NOMO-1 treated with dmso at 0.1 percent for 144 hours (cell line): ENCODE data around the gene BNIP1.

Source experiments
- DNase-seq: peaks from one replicate; lab custom pipeline; 2025; ENCODE audit not compliant: unreplicated experiment; lab: John Stamatoyannopoulos, UW

BNIP1 gene

DNA sequence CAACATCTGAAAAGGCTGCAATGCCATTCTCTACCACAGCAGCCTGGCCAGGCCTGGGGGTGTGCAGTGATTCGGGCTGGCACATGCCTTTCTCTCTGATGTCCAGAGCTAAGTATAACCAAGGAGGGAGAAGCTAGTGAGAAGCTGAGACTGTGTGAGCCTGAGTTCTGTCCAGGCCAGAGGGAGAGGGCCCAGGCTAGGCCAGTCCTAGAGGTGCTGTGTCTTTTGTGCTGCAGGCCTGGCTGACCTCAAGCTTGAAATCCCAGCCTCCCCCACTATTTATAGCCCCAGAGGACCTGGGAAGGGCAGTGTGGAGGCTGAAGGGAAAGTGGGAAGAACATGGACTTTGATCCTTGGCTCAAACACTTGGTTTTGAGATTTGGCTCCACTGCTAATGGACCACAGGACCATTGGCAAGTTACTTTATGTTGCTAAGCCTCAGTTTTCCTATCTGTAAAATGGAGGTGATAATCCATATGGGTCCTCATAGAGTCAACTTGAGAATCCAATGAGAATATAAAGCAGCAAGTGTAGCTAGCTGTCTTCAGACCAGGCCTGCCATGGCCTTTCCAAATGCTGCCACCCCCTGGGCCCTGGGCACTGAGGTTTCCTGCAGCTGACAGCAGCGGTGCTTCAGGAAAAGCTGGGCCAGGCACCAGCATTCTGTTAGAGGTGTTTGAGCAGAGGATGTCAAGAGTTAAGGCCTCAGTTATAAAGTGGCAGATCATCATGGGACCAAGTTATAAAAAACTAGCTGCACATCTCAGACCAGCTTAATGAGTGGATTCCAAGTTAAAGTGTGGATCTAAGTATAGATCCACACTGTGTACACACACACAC is 21.1 kb downstream of the BNIP1 start:
- no peak for DNase-seq

DNA sequence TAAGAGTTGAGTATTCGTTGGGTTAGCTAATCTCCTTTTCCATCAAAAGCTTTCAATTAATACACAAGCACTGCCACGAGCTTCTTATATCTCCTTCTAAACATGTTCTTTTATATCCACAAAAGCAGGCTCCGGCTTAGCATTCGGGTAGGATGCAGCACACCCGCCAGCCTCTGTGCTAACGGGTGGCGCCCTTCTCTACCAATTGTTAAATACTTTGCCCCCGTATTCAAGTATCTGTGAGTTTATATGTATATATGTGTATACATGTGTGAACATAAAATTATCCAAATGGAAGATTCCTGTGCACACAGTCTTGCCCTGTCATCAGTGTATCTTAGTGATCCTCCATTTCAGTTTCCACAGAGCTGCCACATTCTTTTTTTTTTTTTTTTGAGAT is 27.8 kb downstream of the BNIP1 start:
- no peak for DNase-seq

DNA sequence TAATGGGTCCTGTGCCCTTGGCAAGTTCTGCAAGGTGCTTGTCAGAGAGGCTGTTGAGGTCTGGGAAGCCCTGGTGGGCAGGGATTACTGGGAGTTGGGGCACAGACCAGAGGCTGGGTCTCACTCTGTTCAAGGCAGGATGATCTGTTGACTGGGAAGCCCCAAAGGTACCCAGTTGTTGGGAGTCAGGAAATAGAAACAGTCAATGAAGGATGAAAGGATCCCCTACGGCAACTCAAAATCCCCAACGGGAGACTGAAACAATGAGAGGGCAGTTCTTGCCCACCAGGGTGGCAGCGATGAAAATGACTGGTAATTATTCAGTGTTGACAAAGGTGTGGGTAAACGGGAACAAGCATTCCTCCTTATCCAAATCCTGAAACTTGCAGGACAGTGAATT is 31.2 kb downstream of the BNIP1 start:
- DNase-seq, result no peak

DNA sequence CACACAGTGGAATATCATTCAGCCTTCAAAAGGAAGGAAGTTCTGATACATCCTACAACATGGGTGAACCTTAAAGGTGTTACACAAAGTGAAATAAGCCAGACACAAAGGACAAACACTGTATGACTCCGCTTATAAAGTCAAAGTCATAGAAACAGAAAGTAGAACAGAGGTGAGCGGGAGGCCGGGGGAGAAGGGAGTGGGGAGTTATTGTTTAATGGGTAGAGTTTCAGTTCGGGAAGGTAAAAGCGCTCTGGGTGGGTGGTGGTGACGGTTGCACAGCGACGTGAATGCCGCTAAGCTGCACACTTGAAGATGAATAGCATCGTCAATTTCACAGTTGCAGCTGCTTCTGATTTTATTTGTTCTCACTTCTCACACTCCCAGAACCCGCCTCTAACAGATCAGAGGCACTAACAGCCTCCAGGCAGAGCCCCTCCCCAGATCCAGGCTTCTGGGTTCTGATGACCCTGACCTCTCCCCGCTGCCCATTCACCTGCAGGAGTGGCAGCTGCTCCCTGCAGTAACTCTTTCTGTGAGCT is 34.1 kb downstream of the BNIP1 start:
- no peak for DNase-seq

DNA sequence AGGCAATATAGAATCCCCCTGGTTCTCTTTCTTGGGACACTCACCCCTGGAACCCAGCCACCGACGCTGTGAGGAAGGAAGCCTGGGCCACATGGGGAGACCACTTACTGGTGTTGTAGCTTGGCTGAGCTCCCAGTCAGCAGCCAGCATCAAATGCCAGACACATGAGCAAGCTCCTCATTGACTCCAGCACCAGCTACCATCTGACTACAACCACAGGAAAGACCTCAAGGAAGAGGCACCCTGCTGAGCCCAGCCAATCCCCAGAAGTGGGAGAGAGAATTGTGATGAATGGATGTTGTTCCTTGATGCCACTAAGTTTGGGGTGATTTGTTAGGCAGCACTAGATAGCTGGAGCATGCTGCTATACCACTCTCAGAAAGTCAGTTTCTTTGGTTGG is 36.0 kb downstream of the BNIP1 start:
- no peak for DNase-seq

DNA sequence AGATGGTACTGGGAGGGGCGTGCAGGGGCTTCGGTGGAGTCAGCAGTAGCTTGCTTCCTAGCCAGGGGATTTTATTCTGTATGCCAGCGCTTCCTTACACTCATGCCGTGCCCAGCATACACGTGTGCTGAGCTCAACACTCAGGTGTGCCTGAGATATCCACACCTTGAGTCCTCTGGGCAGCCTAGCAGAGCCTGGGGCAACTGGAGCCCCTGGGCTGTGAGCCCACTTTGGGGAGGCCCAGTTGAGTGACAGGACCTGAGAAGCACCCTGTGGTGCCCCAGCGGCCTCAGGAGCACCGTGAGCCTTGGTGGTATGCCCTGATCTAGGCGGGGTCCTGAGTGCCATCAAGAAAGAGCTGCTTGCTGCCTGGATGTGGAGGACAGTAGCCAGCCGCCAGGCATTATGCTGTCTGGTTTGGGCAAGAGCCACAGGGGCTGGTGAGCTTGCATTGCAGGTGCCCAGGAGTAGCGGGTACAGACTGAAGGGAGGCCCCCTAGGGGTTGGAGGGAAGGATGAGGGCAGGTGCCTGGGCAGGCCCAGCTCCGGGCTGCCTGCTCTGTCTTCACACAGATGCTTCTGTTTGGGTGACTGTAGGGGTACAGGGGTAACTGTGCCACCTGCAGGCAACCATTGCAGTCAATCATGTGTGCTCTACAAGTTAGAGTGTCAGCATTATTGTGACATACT is 42.9 kb downstream of the BNIP1 start:
- no peak for DNase-seq

DNA sequence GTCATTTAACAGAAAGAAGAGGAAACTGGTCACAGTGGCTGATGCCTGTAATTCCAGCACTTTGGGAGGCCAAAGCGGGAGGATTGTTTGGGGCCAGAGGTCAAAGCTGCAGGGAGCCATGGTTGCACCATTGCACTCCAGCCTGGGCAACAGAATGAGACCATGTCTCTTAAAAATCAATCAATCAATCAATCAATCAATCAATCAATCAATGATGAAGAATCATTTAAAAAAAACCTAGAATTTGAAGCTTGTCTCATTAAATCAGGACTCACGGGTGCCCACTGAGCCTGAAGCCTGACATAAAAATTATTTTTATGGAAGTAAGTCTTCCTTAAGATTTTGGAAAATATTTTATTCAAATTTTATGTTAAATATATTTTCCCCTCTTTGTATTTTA is 43.9 kb downstream of the BNIP1 start:
- DNase-seq, result no peak

DNA sequence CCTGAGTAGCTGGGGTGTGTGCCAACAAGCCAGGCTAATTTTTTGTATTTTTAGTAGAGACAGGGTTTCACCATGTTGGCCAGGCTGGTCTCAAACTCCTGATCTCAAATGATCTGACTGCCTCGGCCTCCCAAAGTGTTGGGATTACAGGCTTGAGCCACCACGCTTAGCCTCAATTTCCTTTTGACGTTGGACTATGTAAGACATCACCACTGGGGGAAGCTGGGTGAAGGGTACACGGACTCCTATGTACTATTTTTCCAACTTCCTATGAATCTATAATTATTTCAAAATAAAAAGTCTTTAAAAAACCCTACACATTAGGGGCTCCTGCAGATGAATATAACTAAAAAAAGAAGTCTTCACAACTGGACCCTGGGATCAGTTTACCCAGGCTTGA is 46.7 kb downstream of the BNIP1 start:
- no peak for DNase-seq

DNA sequence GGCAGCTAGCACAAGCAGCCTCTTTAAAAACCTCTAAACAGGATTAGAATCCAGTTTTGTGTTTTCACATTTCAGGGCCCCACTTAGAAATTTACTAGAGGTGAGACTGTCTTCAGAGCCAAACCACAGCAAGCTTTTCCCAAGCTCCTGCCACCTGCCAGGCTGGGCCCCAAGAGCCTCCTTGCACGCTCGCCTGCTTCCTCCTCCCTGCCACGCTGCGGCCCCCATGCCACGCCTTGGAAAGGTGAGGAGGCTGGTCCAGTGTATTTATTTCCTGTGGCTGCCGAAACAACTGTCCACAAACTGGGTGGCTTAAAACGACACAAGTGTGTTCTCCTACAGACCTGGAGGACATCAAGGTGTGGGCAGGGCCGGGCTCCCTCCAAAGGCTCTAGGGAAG is 47.2 kb downstream of the BNIP1 start:
- DNase-seq, result no peak

DNA sequence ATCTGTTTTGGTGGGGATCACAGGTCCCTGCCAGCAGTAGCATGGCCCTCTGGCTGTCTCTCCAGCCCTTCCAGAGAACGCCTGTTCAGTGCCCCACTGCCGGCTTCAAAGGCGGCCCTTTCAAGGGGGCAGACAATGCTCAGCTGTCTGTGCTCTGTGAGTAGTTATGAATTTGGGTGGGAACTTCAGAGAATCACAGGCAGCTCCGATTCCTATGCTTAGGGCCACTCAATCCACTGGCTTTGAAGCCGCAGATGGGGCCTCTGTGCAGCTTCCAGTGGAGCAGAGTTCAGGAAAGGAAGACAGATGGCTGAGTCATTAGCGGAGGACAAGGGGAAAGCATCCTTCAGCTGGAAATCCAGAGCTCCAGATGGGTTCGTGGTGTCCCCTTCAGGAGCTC is 48.2 kb downstream of the BNIP1 start:
- no peak for DNase-seq

DNA sequence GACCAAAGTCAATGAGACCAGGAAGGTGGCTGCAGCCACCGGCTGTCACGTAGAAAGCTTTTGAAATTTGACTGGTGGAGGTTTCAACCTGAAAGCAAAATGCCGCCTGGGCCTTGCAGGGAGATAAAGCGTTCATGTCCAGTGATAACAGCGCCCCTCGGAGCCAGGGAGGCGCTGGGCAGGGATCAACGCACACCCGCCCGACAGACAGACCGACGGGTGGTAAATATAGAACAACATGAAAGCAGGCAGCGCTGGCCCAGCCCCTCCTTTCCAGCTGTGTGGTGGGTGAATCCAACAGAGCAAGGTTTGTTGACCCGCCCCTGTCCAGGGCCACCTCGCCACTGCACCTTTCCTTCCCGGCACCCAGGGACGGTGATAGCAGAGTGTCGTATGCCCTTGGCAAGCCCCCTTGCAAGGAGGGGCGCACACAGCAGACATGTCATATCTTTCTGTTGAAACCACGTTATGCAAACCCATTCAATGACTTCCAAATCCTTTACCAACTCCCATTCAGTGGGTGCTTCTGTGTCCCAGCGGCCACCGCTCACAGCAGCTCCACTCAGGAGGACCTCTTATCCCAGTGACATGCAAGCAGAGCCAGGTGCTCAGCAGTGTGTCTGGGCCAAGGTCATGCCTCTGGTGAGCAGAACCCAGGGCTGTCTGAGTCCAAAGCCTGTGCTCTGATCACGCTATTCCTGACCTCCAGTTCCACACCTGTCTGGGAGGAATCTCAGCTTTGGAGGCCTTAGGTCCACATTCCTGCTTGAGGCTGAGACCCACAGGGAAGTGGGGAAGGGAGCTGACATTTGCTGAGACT is 52.0 kb downstream of the BNIP1 start:
- no peak for DNase-seq

DNA sequence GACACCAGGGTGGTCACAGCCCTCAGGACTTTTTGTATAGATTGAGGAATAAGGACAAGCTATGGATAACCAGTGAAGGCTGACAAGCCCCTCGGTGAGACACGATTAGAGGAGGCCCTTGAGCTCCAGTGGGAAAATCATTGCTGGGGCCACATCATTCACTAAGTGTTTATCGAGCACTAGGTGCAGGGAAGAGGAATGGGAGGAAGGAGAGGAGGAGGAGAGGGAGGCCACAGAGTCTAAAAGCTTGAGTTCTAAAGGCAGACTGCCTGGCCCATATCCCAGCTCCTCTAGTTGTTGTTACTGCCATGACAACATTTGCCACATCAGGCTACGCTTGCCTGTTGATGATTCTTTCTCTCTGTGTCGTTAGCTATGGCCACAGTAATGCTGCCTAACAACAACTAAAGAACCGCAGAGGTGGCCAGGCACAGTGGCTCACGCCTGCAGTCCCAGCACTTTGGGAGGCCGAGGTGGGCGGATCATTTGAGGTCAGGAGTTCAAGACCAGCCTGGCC is 53.1 kb downstream of the BNIP1 start:
- no peak for DNase-seq

DNA sequence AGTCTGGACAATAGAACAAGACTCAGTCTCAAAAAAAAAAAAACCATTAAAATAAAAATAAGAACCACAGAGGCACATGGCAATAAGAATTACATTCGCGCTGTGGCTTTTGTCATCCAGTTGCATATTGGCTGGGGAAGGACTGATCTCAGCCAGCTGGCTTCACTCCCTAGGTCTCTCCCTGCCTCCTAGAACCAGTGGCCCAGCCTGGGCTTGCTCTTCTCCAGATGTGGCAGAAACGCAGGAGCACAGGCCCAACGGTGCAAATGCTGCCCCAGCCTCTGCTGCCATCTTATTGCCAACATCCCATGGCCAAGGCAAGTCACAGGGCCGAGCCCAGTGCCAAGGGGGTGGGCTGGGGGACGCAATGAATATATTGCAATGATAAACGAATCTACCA is 53.7 kb downstream of the BNIP1 start:
- DNase-seq, result no peak

DNA sequence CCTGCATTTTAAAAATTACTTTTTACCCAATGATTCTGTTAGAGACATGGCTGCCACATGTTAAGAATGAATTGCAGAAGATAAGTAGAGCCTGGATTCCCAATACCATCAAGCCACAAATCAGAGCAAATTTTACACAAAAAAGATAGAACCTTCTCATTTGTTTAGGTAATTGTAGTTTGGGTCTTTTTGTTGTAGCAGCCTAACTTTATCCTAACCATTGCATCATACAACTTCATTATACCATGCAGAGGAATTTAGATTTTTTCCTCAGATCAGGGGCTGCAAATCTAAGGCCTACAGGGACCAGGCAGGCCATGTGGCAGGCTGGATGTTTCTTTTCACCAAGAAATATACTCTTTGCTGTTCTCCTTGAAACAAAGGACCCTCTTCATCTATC is 56.0 kb downstream of the BNIP1 start:
- DNase-seq, result no peak

DNA sequence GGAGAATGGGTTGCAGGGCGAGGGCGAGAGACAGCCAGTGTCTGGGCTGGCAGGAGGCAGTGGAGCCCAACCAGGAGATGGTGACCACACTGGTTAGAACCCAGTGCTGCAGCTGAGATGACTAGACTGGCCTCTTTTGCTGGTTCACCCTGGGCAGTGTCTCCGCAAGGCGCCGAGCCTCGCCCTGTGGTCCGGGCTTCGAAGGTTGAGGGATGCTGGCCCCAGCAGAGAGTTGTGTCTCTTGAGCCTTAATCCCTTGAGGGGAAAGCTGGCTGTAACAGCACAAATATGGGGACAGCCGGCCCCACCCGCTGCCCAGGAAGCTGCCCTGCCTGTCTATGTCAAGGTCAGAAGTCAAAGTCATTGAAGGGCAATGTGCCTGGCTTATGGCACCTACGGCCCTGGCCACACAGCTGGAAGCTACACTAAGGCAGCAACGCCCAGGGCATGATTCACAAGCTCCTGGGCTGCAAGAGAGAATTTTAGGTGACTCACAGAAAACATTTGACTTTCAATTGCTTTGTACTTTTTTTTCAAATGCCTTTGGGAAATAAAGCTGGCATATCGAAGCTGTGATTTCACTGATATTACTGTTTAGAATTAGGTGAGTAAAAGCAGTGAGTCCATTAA is 57.4 kb downstream of the BNIP1 start:
- no peak for DNase-seq

DNA sequence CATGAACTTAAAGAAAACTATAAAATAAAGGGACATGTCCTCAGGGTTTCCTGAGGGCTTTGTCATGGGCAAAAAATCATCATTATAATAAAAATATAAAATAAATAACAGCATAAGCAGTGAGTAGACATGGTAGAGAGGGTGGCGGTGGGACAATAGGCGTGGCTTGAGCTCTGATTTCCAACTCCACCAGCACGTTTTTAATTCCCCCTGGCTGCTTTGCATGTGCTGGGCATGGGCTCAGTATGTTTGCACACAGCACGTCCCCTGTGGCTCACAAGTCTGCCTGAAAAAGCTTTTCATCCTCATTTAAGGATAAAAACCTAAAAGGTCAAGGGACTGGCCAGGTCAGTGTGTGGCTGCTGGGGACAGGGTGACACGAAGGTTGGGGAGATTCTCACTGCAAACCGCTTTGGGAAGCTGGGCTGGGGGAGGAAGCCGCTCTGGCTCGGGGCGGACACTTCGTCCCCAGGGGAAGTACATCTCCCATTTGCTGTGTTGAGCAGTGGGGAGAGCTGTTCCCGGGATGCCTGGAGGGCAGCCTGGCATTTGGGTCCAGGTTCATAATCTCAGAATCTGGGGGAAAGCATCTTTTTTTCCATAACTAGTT is 58.0 kb downstream of the BNIP1 start:
- DNase-seq, result no peak

DNA sequence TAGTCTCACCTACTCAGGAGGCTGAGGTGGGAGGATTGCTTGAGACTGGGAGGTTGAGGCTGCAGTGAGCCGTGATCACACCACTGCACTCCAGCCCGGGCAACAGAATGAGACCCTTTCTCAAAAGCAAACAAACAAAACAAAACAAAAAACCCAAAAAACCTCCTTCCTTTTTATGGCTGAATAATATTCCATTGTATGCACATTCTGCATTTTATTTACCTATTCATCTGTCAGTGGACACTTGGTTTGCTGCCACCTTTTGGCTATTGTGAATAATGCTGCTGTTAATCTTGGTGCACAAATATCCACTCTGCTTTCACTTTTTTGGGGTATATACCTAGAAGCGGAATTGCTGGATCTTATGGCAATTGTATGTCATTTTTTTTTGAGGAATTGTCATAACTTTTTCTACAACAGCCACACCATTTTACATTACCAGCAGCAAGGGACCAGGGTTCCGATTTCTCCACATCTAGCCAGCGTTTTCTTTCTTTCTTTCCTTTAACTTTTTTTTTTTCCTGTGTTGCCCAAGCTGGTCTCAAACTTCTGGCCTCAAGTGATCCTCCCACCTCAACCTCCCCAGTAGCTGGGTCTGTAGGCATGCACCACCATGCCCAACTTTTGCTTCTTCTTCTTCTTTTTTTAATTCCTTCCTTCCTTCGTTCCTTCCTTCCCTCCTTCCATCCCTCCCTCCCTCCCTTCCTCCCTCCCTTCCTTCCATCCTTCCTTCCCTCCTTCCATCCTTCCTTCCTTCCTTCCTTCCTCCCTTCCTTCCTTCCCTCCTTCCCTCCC is 60.1 kb downstream of the BNIP1 start:
- no peak for DNase-seq

DNA sequence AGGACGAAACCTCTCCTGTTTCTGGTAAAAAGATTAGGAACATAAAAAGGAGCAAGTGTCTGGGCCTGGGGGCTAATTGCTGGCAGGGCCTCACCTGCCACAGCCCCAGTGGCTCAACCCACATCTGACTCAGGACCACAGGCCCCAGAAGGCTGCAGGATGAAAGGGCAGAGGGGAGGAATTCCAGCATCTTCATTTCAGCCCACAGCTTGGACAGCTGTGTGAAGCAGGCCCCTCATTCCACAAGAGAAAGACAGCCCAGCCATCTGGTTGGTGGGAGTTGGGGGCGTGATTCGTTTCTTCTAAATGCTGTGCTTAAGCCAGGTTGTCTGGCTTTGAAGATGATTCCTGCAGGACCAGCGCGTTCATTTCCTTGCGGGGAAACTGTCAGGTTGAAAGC is 61.6 kb downstream of the BNIP1 start:
- DNase-seq, result no peak

DNA sequence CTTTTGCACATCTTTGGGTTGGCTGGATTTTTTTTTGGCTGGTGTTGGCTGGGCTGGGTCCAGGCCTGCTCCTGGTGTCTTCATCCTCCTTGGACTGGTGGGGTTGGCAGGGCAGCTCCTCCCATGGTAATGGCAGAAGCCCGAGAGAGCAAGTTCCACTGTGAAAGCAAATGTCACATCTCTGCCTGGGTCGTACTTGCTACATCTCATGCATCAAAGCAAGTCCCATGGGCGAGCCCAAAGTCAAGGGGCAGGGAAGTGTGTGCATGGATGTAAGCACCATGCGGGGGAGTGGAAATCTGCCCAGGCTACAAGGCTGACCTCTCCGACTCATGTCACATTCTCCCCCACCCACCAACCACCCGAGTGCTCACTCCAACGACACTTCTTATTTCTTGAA is 64.0 kb downstream of the BNIP1 start:
- no peak for DNase-seq

DNA sequence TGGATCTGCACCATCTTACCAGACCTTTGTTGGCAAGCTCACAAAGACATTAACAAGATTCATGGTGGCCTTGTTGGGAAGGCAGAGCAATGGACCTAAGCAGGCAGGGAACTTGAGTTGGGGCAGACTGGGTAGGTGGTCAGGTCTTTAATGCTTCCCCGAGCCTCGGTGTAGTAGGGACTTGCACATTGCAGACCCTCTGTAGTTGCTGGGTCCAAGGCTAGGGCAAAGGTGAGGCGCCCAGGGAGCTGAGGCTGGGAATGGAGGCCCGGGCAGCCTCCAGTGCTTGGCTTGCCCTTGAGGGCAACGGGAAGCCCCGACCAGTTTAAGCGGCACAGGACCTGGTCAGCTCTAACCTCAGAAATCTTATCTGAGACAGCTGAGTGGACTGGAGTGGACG is 66.5 kb downstream of the BNIP1 start:
- DNase-seq, result no peak
